Measurements from ENCODE around the gene CD84.

- TF ChIP-seq CTCF (IDR thresholded peaks at IDR 0.05; ENCODE audit: insufficient read depth, low read length) (peak; percentile 47), GABPA (IDR thresholded peaks at IDR 0.05; ENCODE audit: low read depth) (no peak), REST (IDR thresholded peaks at IDR 0.05; ENCODE audit: insufficient replicate concordance, low read depth) (no peak), POLR2AphosphoS5 (IDR thresholded peaks at IDR 0.05; ENCODE audit: low read depth) (no peak), SPI1 (IDR thresholded peaks at IDR 0.05; ENCODE audit: borderline replicate concordance, low read depth) (no peak)
Measured at GRCh38 chr1:160618763-160619274, 39.5 kb upstream of the CD84 start.
